ENCODE data around the gene CHID1. TPM values are rescaled to one million over a fixed set of nuclear protein-coding genes. Genes with fewer than 3 reads are reported as not detected.

Gene CHID1
- total and polyA plus RNA-seq, 9 of the 15 experiments (the other 6 are each of a cell fraction or from before 2014, with no cell fraction given), result 15.1 to 108 (median 39.8) TPM

GRCh38 chr11:952406-953385 lies 42.1 kb upstream of the CHID1 start:
- no TSS peak for BruUV-seq (replicated peaks)
- FAIRE-seq, result no peak
- no peak for TF ChIP-seq PHF8 (IDR thresholded peaks at IDR 0.05; ENCODE audit: borderline replicate concordance, low read length)
- TF ChIP-seq ZZZ3 (IDR thresholded peaks at IDR 0.05), result no peak
- TF ChIP-seq PREB (CRISPR knock-in tag; IDR thresholded peaks at IDR 0.05), result no peak
- no peak for TF ChIP-seq TBL1XR1 (IDR thresholded peaks at IDR 0.05; ENCODE audit: low read length in 2 of 2)
- TF ChIP-seq, protein P1, sequence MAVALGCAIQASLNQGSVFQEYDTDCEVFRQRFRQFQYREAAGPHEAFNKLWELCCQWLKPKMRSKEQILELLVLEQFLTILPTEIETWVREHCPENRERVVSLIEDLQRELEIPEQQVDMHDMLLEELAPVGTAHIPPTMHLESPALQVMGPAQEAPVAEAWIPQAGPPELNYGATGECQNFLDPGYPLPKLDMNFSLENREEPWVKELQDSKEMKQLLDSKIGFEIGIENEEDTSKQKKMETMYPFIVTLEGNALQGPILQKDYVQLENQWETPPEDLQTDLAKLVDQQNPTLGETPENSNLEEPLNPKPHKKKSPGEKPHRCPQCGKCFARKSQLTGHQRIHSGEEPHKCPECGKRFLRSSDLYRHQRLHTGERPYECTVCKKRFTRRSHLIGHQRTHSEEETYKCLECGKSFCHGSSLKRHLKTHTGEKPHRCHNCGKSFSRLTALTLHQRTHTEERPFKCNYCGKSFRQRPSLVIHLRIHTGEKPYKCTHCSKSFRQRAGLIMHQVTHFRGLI (CRISPR knock-in tag; IDR thresholded peaks at IDR 0.05), result no peak
- TF ChIP-seq AFF1 (IDR thresholded peaks at IDR 0.05; ENCODE audit: low read depth in 1 of 2, partially characterized antibody in 2 of 2), result no peak
- TF ChIP-seq, protein P2, sequence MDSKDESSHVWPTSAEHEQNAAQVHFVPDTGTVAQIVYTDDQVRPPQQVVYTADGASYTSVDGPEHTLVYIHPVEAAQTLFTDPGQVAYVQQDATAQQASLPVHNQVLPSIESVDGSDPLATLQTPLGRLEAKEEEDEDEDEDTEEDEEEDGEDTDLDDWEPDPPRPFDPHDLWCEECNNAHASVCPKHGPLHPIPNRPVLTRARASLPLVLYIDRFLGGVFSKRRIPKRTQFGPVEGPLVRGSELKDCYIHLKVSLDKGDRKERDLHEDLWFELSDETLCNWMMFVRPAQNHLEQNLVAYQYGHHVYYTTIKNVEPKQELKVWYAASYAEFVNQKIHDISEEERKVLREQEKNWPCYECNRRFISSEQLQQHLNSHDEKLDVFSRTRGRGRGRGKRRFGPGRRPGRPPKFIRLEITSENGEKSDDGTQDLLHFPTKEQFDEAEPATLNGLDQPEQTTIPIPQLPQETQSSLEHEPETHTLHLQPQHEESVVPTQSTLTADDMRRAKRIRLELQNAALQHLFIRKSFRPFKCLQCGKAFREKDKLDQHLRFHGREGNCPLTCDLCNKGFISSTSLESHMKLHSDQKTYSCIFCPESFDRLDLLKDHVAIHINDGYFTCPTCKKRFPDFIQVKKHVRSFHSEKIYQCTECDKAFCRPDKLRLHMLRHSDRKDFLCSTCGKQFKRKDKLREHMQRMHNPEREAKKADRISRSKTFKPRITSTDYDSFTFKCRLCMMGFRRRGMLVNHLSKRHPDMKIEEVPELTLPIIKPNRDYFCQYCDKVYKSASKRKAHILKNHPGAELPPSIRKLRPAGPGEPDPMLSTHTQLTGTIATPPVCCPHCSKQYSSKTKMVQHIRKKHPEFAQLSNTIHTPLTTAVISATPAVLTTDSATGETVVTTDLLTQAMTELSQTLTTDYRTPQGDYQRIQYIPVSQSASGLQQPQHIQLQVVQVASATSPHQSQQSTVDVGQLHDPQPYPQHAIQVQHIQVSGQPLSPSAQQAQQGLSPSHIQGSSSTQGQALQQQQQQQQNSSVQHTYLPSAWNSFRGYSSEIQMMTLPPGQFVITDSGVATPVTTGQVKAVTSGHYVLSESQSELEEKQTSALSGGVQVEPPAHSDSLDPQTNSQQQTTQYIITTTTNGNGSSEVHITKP (IDR thresholded peaks at IDR 0.05; ENCODE audit: partially characterized antibody), result no peak
- TF ChIP-seq BRD4 (IDR thresholded peaks at IDR 0.05), result no peak

More at GRCh38 chr11:952406-953385, 42.1 kb upstream of the CHID1 start:
- H3K27me3 ChIP-seq (ENCODE audit: control insufficient read depth in 2 of 2, insufficient read depth in 2 of 2, low read length in 2 of 2), result no peaks in the 10 kb centered on the region
- CTCF ChIA-PET (ENCODE audit: low intra/inter-chr PET ratio), result no interaction called here
- 62% methylated on average over 17 of the region's 18 CpGs for WGBS (ENCODE audit: insufficient coverage, low coverage, missing lambda C conversion rate)
- peaks cover 6% of the 10 kb centered on the region; the same call in 2 of the 3 replicates for H3K36me3 ChIP-seq (ENCODE audit: control insufficient read depth, insufficient read depth, low read length)
- DNase-seq (ENCODE audit: extremely low read depth in 1 of 4, low spot score in 3 of 4), result no peak
- no peak overlapping the region for H3K4me3 ChIP-seq
- H3K4me2 ChIP-seq (ENCODE audit: insufficient read depth, low read length), result no peak overlapping the region
- no peak overlapping the region for H3K9ac ChIP-seq (ENCODE audit: insufficient read depth in 1 of 2, low read depth in 2 of 2, low read length in 2 of 2)
- POLR2A ChIA-PET, result interaction anchor here (0.6 to 2.0 kb wide), 4 partner anchors 9 to 29 kb away, joined by 3 to 13 read pairs (median 4); no protein-coding TSS in a partner anchor
- H3K9me3 ChIP-seq (replicated peaks; ENCODE audit: control insufficient read depth, insufficient read depth, low read depth, low read length), result peaks cover 8% of the 10 kb centered on the region
- peak; percentile 63 for ATAC-seq
- H3K9me1 ChIP-seq (ENCODE audit: control insufficient read depth, insufficient read depth, low read length), result no peaks in the 10 kb centered on the region
- H4K20me1 ChIP-seq (replicated peaks; ENCODE audit: control insufficient read depth, insufficient read depth, low read length), result no peaks in the 10 kb centered on the region
- H2AFZ ChIP-seq (ENCODE audit: low read depth, low read length), result no peak overlapping the region
- no peak overlapping the region for H3K27ac ChIP-seq (ENCODE audit: extremely low read depth, low read depth, low read length)
- H3K79me2 ChIP-seq (ENCODE audit: control insufficient read depth, insufficient read depth, low read length), result peaks cover 19% of the 10 kb centered on the region; the same call in 1 of the 3 replicates
- peaks cover 0 to 5% of the 10 kb centered on the region in 2 experiments; a peak in 2 of 5 replicates for H3K4me1 ChIP-seq (replicated peaks in 1 of 2; ENCODE audit: control insufficient read depth in 2 of 2, insufficient read depth in 2 of 2, low read length in 2 of 2)
- intact Hi-C loops (cut with micrococcal nuclease), result no loop called here
- in situ Hi-C loops (cut with MboI), result no loop called here
